Liver (tissue), 9 donors: Measurements from ENCODE around the gene FAM25A. TPM values are rescaled to one million over a fixed set of nuclear protein-coding genes. Genes with fewer than 3 reads are reported as not detected.

Experiments used
- DNase-seq: peaks from one replicate; pipeline ENCODE4 v3.0.0-alpha.2; 2017; ENCODE audit warnings: low spot score
- H3K27ac ChIP-seq, 2 donors: one replicate each; pipeline ENCODE4 v1.7.0; 2013; ENCODE audit warnings: inconsistent platforms in 2 of 2, low read length in 2 of 2, control low read depth in 1 of 2, low read depth in 1 of 2, mild to moderate bottlenecking in 1 of 2
- H3K27me3 ChIP-seq, 4 donors: one replicate each; pipeline versions ENCODE4 v1.6.1 to v1.7.0; 2013; ENCODE audit warnings: low read length in 3 of 4, inconsistent platforms in 1 of 4, mild to moderate bottlenecking in 1 of 4, moderate library complexity in 1 of 4; ENCODE audit not compliant: control insufficient read depth in 4 of 4, insufficient read depth in 4 of 4
- H3K36me3 ChIP-seq, 4 donors: one replicate each; pipeline versions ENCODE4 v1.6.1 to v1.7.0; 2013; ENCODE audit warnings: low read length in 3 of 4, mild to moderate bottlenecking in 3 of 4, low read depth in 1 of 4, moderate library complexity in 1 of 4; ENCODE audit not compliant: control insufficient read depth in 4 of 4, insufficient read depth in 3 of 4
- H3K4me1 ChIP-seq, 4 donors: one replicate each; pipeline versions ENCODE4 v1.6.1 to v1.7.0; 2013; ENCODE audit warnings: low read length in 3 of 4, mild to moderate bottlenecking in 3 of 4, moderate library complexity in 1 of 4; ENCODE audit not compliant: control insufficient read depth in 4 of 4, insufficient read depth in 4 of 4
- H3K4me3 ChIP-seq, 3 donors: one replicate each; pipeline versions ENCODE4 v1.6.1 to v1.7.0; 2013; ENCODE audit warnings: low read length in 3 of 3, control low read depth in 1 of 3, low read depth in 1 of 3, mild to moderate bottlenecking in 1 of 3
- H3K9ac ChIP-seq, 2 donors: one replicate each; pipeline ENCODE4 v1.7.0; 2013; ENCODE audit warnings: low read length in 2 of 2, mild to moderate bottlenecking in 2 of 2, moderate library complexity in 2 of 2, control low read depth in 1 of 2, low read depth in 1 of 2
- H3K9me3 ChIP-seq, 4 donors: one replicate each; pipeline versions ENCODE4 v1.6.1 to v1.7.0; 2013; ENCODE audit warnings: low read length in 3 of 4; ENCODE audit not compliant: control insufficient read depth in 4 of 4
- EGR1 ChIP-seq, 2 donors: IDR thresholded peaks; 2 replicates each; pipeline ENCODE4 v1.6.1; 2016 to 2018; ENCODE audit warnings: antibody characterized with exemption in 2 of 2, low read depth in 2 of 2
- FOXA1 ChIP-seq: IDR thresholded peaks from 2 replicates; pipeline ENCODE4 v1.6.1; 2016; ENCODE audit warnings: antibody characterized with exemption
- GABPA ChIP-seq, 2 donors: IDR thresholded peaks in 1 of 2; conservative IDR thresholded peaks in 1 of 2; 2 replicates each; pipeline ENCODE4 v1.6.1; 2016; ENCODE audit warnings: antibody characterized with exemption in 2 of 2, mild to moderate bottlenecking in 1 of 2, moderate library complexity in 1 of 2
- HNF4A ChIP-seq, 2 donors: conservative IDR thresholded peaks; 2 replicates each; pipeline ENCODE4 v1.6.1; 2016; ENCODE audit warnings: antibody characterized with exemption in 2 of 2, mild to moderate bottlenecking in 2 of 2
- HNF4G ChIP-seq: IDR thresholded peaks from 2 replicates; pipeline ENCODE4 v1.6.1; 2016; ENCODE audit warnings: antibody characterized with exemption
- JUND ChIP-seq, 2 donors: IDR thresholded peaks; 2 replicates each; pipeline ENCODE4 v1.6.1; 2016; ENCODE audit warnings: antibody characterized with exemption in 2 of 2
- NR2F2 ChIP-seq: IDR thresholded peaks from 2 replicates; pipeline ENCODE4 v1.6.1; 2016; ENCODE audit warnings: antibody characterized with exemption
- RAD21 ChIP-seq, 2 donors: IDR thresholded peaks; 2 replicates each; pipeline ENCODE4 v1.6.1; 2016; ENCODE audit warnings: antibody characterized with exemption in 2 of 2, mild to moderate bottlenecking in 2 of 2
- RXRA ChIP-seq, 2 donors: IDR thresholded peaks; 2 replicates each; pipeline ENCODE4 v1.6.1; 2017 to 2018; ENCODE audit warnings: antibody characterized with exemption in 2 of 2, mild to moderate bottlenecking in 1 of 2
- SP1 ChIP-seq: IDR thresholded peaks from 2 replicates; pipeline ENCODE4 v1.6.1; 2018; ENCODE audit warnings: antibody characterized with exemption, mild to moderate bottlenecking
- TAF1 ChIP-seq: conservative IDR thresholded peaks from 2 replicates; pipeline ENCODE4 v1.6.1; 2016; ENCODE audit warnings: antibody characterized with exemption, mild to moderate bottlenecking
- YY1 ChIP-seq: IDR thresholded peaks from 2 replicates; pipeline ENCODE4 v1.6.1; 2016; ENCODE audit warnings: antibody characterized with exemption, mild to moderate bottlenecking
- WGBS: extraction: QIAGEN DNeasy Blood & Tissue Kit; methylation state at CpG from one replicate; pipeline ENCODE4 v1.1.7; 2013; 5-methylcytosine and 5-hydroxymethylcytosine counted together
- polyA plus RNA-seq, 2 donors: library from polyadenylated mRNA; stranded (reverse) in 1 of 2; unstranded in 1 of 2; fragments of 200-250 nt in 1 of 2; fragments of >200 nt in 1 of 2; fragmentation: Nextera tagmentation in 1 of 2; extraction: Ambion mirVana in 1 of 2; gene quantifications; one replicate each; pipeline versions ENCODE4 v1.2.1 to v1.2.3, GENCODE V29; 2013 to 2015
- total RNA-seq, 2 donors: library from RNA; depleted of rRNA; stranded (reverse); fragments of >200 nt; gene quantifications; one replicate each; pipeline ENCODE4 v1.2.3, GENCODE V29; 2014
- TF ChIP-seq, protein P1 (sequence below): IDR thresholded peaks from 2 replicates; pipeline ENCODE4 v1.6.1; 2016; ENCODE audit warnings: antibody characterized with exemption
- TF ChIP-seq, protein P2 (sequence below): fragments of 150-350 bp; IDR thresholded peaks from 2 replicates; pipeline ENCODE4 v1.5.1; 2017; ENCODE audit warnings: improper control_type of control experiment, low read depth, low read length; ENCODE audit not compliant: missing input control
- TF ChIP-seq, protein P3 (sequence below): IDR thresholded peaks from 2 replicates; pipeline ENCODE4 v1.6.1; 2016; ENCODE audit warnings: antibody characterized with exemption
- TF ChIP-seq, protein P4 (sequence below): IDR thresholded peaks from 2 replicates; pipeline ENCODE4 v1.6.1; 2016; ENCODE audit warnings: antibody characterized with exemption
- TF ChIP-seq, protein P5 (sequence below): IDR thresholded peaks from 2 replicates; pipeline ENCODE4 v1.6.1; 2016; ENCODE audit warnings: antibody characterized with exemption, mild to moderate bottlenecking
- donor health status: healthy.
- donor health status: healthy.
- donor health status: healthy.
- donor health status: healthy.
- donor health status: healthy.

The FAM25A gene
- total and polyA plus RNA-seq, 4 donors = not detected

DNA sequence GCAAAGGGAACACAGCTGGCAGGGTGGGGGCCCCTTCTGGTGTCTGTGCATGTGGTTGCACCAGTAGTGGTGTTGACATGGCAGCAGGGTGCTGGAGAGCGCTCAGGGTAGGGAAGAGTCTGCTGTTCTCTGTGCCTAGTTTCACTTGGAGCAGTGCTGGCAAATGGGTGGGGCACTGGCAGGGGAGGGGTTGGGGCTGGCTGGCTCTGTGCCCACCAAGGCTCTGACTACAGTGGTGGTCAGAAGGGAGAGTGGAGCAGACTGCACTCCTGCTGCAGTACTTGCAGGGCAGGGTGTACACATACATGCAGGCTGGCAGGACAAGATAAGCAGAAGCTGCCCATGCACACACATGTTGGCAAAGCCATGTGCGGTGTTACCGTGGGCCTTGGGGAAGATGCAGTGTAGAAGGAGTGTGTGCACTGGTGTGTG lies 18.2 kb downstream of the FAM25A start:
- no peak for DNase-seq

DNA sequence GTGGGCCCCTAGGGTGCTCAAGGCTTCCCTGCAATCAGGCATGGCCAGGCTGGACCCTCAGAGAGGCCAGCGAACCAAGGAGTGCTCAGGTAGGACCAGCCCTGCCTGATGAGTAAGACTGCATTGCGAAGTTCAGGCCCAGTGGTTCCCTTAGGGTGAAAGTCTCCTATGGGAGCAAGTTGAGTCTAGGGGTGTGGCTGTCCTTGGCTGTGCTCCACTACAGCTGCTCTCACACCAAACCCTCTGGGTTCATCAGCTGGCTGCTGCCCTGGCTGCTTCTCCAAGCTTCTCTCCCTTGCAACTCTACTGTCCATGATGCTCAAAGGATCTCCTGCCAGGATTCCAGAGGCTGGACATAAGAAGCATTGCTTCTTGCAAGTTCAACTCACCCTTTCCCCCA lies 18.7 kb downstream of the FAM25A start:
- Histone ChIP-seq H3K27me3 (no peaks in the 10 kb centered on the region), H3K4me1 (no peaks in the 10 kb centered on the region), H3K9me3 (no peaks in the 10 kb centered on the region), H3K36me3 (no peaks in the 10 kb centered on the region), H3K9ac (no peak overlapping the region), H3K4me3 (no peak overlapping the region), H3K27ac (no peak overlapping the region)
- DNase-seq = no peak
- WGBS = 89% methylated on average over 2 of the region's 2 CpGs
- no peak for TF ChIP-seq RAD21 (IDR thresholded peaks at IDR 0.05)
- TF ChIP-seq, protein P1, sequence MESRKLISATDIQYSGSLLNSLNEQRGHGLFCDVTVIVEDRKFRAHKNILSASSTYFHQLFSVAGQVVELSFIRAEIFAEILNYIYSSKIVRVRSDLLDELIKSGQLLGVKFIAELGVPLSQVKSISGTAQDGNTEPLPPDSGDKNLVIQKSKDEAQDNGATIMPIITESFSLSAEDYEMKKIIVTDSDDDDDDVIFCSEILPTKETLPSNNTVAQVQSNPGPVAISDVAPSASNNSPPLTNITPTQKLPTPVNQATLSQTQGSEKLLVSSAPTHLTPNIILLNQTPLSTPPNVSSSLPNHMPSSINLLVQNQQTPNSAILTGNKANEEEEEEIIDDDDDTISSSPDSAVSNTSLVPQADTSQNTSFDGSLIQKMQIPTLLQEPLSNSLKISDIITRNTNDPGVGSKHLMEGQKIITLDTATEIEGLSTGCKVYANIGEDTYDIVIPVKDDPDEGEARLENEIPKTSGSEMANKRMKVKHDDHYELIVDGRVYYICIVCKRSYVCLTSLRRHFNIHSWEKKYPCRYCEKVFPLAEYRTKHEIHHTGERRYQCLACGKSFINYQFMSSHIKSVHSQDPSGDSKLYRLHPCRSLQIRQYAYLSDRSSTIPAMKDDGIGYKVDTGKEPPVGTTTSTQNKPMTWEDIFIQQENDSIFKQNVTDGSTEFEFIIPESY = no peak
- TF ChIP-seq TAF1 = no peak
- TF ChIP-seq, protein P2, sequence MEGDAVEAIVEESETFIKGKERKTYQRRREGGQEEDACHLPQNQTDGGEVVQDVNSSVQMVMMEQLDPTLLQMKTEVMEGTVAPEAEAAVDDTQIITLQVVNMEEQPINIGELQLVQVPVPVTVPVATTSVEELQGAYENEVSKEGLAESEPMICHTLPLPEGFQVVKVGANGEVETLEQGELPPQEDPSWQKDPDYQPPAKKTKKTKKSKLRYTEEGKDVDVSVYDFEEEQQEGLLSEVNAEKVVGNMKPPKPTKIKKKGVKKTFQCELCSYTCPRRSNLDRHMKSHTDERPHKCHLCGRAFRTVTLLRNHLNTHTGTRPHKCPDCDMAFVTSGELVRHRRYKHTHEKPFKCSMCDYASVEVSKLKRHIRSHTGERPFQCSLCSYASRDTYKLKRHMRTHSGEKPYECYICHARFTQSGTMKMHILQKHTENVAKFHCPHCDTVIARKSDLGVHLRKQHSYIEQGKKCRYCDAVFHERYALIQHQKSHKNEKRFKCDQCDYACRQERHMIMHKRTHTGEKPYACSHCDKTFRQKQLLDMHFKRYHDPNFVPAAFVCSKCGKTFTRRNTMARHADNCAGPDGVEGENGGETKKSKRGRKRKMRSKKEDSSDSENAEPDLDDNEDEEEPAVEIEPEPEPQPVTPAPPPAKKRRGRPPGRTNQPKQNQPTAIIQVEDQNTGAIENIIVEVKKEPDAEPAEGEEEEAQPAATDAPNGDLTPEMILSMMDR = no peak
- TF ChIP-seq JUND (IDR thresholded peaks at IDR 0.05) = no peak
- no peak for TF ChIP-seq FOXA1
- TF ChIP-seq GABPA (IDR thresholded peaks at IDR 0.05 in 1 of 2, conservative IDR thresholded peaks at IDR 0.05 in 1 of 2) = no peak
- no peak for TF ChIP-seq RXRA (IDR thresholded peaks at IDR 0.05)
- TF ChIP-seq, protein P3, sequence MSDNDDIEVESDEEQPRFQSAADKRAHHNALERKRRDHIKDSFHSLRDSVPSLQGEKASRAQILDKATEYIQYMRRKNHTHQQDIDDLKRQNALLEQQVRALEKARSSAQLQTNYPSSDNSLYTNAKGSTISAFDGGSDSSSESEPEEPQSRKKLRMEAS = no peak
- TF ChIP-seq, protein P4, sequence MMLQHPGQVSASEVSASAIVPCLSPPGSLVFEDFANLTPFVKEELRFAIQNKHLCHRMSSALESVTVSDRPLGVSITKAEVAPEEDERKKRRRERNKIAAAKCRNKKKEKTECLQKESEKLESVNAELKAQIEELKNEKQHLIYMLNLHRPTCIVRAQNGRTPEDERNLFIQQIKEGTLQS = no peak
- TF ChIP-seq HNF4A (conservative IDR thresholded peaks at IDR 0.05) = no peak
- TF ChIP-seq HNF4G = no peak
- TF ChIP-seq NR2F2 = no peak
- TF ChIP-seq YY1 = no peak

More for the DNA sequence above, 18.2 kb downstream of the FAM25A start:
- Histone ChIP-seq H3K4me1 (no peaks in the 10 kb centered on the region), H3K27ac (no peak overlapping the region), H3K36me3 (no peaks in the 10 kb centered on the region), H3K9me3 (no peaks in the 10 kb centered on the region), H3K27me3 (no peaks in the 10 kb centered on the region), H3K9ac (no peak overlapping the region), H3K4me3 (no peak overlapping the region)
- TF ChIP-seq JUND (IDR thresholded peaks at IDR 0.05) = no peak
- TF ChIP-seq, protein P4 = no peak
- TF ChIP-seq, protein P1 = no peak
- TF ChIP-seq FOXA1 = no peak
- TF ChIP-seq, protein P3 = no peak
- no peak for TF ChIP-seq HNF4G
- no peak for TF ChIP-seq RXRA (IDR thresholded peaks at IDR 0.05)
- TF ChIP-seq, protein P5, sequence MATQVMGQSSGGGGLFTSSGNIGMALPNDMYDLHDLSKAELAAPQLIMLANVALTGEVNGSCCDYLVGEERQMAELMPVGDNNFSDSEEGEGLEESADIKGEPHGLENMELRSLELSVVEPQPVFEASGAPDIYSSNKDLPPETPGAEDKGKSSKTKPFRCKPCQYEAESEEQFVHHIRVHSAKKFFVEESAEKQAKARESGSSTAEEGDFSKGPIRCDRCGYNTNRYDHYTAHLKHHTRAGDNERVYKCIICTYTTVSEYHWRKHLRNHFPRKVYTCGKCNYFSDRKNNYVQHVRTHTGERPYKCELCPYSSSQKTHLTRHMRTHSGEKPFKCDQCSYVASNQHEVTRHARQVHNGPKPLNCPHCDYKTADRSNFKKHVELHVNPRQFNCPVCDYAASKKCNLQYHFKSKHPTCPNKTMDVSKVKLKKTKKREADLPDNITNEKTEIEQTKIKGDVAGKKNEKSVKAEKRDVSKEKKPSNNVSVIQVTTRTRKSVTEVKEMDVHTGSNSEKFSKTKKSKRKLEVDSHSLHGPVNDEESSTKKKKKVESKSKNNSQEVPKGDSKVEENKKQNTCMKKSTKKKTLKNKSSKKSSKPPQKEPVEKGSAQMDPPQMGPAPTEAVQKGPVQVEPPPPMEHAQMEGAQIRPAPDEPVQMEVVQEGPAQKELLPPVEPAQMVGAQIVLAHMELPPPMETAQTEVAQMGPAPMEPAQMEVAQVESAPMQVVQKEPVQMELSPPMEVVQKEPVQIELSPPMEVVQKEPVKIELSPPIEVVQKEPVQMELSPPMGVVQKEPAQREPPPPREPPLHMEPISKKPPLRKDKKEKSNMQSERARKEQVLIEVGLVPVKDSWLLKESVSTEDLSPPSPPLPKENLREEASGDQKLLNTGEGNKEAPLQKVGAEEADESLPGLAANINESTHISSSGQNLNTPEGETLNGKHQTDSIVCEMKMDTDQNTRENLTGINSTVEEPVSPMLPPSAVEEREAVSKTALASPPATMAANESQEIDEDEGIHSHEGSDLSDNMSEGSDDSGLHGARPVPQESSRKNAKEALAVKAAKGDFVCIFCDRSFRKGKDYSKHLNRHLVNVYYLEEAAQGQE = no peak
- TF ChIP-seq RAD21 (IDR thresholded peaks at IDR 0.05) = no peak
- no peak for TF ChIP-seq SP1
- TF ChIP-seq GABPA (IDR thresholded peaks at IDR 0.05 in 1 of 2, conservative IDR thresholded peaks at IDR 0.05 in 1 of 2) = no peak
- TF ChIP-seq EGR1 (IDR thresholded peaks at IDR 0.05; ENCODE audit: low read depth in 2 of 2) = no peak
- no peak for TF ChIP-seq YY1
- no peak for TF ChIP-seq NR2F2
- 91% methylated on average over 3 of the region's 3 CpGs for WGBS
